C4-2B (cell line): ENCODE measurements around the gene TMCC2.

ENCODE experiments used
- ZFX ChIP-seq: fragments of 450-650 bp; IDR thresholded peaks from 2 replicates; pipeline ENCODE4 v1.6.1; 2017
- TF ChIP-seq, protein P1 (sequence below): fragments of 450-650 bp; conservative IDR thresholded peaks from 2 replicates; pipeline ENCODE4 v1.5.1; 2017; ENCODE audit warnings: mild to moderate bottlenecking

DNA sequence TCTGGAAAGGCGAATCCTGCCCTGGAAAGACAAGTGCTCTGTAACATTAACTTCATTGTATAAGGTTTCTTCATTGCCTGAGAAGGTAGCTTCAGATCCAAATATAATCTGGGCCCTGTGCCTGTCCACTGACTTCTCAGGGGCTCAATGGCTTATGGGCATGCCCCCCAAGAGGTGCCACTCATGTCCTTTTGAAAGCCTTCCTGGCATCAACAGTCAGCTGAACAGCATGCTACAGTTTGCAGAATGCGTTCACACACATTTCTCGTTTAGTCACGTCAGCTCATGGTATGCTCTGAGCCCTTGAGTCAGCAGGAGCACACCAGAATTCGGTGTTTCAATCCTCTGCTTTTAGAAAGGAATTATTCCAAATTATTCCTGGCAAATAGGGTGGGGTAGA, 23.8 kb downstream of the TMCC2 start:
- TF ChIP-seq, protein P1, sequence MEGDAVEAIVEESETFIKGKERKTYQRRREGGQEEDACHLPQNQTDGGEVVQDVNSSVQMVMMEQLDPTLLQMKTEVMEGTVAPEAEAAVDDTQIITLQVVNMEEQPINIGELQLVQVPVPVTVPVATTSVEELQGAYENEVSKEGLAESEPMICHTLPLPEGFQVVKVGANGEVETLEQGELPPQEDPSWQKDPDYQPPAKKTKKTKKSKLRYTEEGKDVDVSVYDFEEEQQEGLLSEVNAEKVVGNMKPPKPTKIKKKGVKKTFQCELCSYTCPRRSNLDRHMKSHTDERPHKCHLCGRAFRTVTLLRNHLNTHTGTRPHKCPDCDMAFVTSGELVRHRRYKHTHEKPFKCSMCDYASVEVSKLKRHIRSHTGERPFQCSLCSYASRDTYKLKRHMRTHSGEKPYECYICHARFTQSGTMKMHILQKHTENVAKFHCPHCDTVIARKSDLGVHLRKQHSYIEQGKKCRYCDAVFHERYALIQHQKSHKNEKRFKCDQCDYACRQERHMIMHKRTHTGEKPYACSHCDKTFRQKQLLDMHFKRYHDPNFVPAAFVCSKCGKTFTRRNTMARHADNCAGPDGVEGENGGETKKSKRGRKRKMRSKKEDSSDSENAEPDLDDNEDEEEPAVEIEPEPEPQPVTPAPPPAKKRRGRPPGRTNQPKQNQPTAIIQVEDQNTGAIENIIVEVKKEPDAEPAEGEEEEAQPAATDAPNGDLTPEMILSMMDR = no peak
- no peak for TF ChIP-seq ZFX
